Left lobe of liver (tissue), 2 donors: ENCODE results near the gene COX4I1. TPM values are rescaled to one million over a fixed set of nuclear protein-coding genes. Genes with fewer than 3 reads are reported as not detected.

Source experiments
- ATAC-seq: fragments of 200-7000 bp; cut with Tn5 transposase; one replicate; pipeline ENCODE4 v1.9.1; 2020; ENCODE audit warnings: mild to moderate bottlenecking, moderate library complexity
- DNase-seq: peaks from one replicate; pipeline ENCODE4 v3.0.0-alpha.2; 2020; ENCODE audit warnings: low spot score
- total RNA-seq: library from RNA; stranded (reverse); gene quantifications from one replicate; pipeline ENCODE4 v1.2.1, GENCODE V29; 2021
- donor health status: DM: no; HTN: no; CAD: no; lungs with moderate emphysema.
- donor health status: DM: no; HTN: yes; CAD: no.

The COX4I1 gene
- total RNA-seq, 1 donor from 2014 or later: 302 TPM

- ATAC-seq: no peak
- no peak for DNase-seq
Measured at GRCh38 chr16:85854935-85855334, 55.4 kb downstream of the COX4I1 start.

- DNase-seq: peak; percentile 22
- ATAC-seq: no peak
Measured at GRCh38 chr16:85856079-85856478, 56.6 kb downstream of the COX4I1 start.

- no peak for ATAC-seq
- peak; percentile 24 for DNase-seq
Measured at GRCh38 chr16:85856585-85856984, 57.1 kb downstream of the COX4I1 start.

Other genes starting within 250 kb of the COX4I1 start
- gene GSE1, start 186.4 kb upstream of the COX4I1 start, total RNA-seq: 38.3 TPM
- 0.88 TPM for gene GINS2, start 110.7 kb upstream of the COX4I1 start, total RNA-seq
- 0.30 TPM for gene C16orf74, start 48.6 kb upstream of the COX4I1 start, total RNA-seq
- gene EMC8, start 151 bp upstream of the COX4I1 start, total RNA-seq: 13.3 TPM
- 9.0 TPM for gene IRF8, start 99.5 kb downstream of the COX4I1 start, total RNA-seq